HFF-Myc (cell line): ENCODE results near the gene GAR1.

Experiments
- DNase-seq: peaks from one replicate; pipeline ENCODE4 v3.0.0-alpha.2; 2011; ENCODE audit warnings: low read depth; ENCODE audit errors: extremely low read depth
- H3K4me3 ChIP-seq: replicated peaks from 2 replicates; pipeline ENCODE4 v1.5.1; 2011; ENCODE audit warnings: low read depth, mild to moderate bottlenecking, control low read depth, low read length
- TF ChIP-seq, protein P1 (sequence below): IDR thresholded peaks from 2 replicates; pipeline ENCODE4 v1.5.1; 2012; ENCODE audit warnings: mild to moderate bottlenecking, low read depth, low read length, control low read depth; ENCODE audit errors: missing control alignments

Gene GAR1

DNA sequence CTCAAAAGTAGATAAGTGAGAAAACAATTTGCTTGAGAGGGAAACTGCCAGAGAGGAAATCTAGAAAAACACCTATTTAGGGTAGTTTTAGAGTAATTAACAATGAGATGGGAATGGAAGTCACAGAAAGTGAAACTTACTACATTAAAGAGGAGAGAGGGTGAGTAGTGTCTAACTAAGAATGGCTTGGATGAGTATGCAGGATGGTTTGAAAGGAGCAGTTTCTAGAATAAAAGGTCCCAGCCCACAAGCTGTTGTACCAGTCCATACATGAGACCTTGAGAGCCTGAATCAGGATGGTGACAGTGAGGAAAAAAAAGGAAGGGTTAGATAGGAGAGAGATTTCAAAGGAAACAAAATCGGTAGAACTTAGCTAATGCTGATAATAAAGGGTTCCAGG is 1.3 kb downstream of the GAR1 start:
- H3K4me3 ChIP-seq, result peak overlapping the region; percentile 85
- TF ChIP-seq, protein P1, sequence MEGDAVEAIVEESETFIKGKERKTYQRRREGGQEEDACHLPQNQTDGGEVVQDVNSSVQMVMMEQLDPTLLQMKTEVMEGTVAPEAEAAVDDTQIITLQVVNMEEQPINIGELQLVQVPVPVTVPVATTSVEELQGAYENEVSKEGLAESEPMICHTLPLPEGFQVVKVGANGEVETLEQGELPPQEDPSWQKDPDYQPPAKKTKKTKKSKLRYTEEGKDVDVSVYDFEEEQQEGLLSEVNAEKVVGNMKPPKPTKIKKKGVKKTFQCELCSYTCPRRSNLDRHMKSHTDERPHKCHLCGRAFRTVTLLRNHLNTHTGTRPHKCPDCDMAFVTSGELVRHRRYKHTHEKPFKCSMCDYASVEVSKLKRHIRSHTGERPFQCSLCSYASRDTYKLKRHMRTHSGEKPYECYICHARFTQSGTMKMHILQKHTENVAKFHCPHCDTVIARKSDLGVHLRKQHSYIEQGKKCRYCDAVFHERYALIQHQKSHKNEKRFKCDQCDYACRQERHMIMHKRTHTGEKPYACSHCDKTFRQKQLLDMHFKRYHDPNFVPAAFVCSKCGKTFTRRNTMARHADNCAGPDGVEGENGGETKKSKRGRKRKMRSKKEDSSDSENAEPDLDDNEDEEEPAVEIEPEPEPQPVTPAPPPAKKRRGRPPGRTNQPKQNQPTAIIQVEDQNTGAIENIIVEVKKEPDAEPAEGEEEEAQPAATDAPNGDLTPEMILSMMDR, result no peak
- no peak for DNase-seq

DNA sequence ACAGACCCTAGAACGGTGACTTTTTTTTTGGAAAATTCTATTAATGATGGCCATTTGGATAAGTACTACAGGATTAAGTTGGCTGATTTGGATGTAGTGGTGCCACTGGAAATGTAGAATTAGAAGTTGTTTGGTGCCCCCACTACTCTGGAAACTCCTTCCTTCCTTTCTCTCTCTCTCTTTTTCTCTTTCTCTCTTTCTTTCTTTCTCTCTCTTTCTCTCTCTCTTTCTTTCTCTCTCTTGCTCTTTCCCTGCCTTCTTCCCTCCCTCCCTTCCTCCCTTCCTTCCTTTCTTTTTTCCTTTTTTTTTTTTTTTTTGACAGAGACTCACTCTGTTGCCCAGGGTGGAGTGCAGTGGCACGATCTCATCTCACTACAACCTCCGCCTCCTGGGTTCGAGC is 2.7 kb downstream of the GAR1 start:
- DNase-seq, result no peak
- TF ChIP-seq, protein P1, result no peak
- H3K4me3 ChIP-seq, result no peak overlapping the region

DNA sequence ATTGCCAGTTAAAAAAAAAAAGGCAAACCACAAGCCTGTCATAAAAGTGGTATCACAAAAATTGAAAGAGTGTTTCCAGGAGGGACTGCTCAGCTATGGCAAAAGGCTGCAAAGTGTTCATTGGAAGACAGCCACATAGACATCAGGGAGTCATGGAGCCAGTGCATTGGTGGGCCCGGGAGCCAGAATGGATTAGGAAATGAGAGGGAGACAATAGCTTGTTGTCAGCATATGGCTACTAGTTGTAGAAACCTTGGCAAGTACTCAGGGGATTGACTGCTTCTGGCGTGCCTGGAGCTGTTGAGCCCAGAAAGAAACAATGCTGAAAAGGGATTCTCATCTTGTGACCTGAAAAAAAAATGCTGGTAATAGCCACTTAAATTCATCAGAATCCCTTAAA is 5.0 kb downstream of the GAR1 start:
- TF ChIP-seq, protein P1, result no peak
- no peak overlapping the region for H3K4me3 ChIP-seq
- no peak for DNase-seq

DNA sequence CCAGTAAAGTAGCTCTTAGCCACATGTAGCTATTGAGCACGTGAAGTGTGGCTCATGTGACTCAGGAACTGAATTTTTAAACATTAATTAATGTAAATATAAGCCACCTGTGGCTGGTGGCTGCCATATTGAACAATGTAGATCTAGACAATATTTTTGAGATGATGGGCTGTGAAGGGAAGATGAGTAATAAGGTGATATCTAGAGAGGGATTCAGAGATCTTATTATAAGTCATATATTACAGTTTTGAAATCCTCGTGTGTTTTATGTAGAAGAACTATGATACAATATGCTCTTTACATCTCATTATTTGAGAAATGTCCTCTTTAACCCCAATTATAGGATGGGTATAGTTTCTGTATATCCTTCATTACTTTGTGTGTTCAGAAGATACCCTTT is 5.6 kb downstream of the GAR1 start:
- DNase-seq, result no peak
- H3K4me3 ChIP-seq, result no peak overlapping the region
- TF ChIP-seq, protein P1, result no peak

DNA sequence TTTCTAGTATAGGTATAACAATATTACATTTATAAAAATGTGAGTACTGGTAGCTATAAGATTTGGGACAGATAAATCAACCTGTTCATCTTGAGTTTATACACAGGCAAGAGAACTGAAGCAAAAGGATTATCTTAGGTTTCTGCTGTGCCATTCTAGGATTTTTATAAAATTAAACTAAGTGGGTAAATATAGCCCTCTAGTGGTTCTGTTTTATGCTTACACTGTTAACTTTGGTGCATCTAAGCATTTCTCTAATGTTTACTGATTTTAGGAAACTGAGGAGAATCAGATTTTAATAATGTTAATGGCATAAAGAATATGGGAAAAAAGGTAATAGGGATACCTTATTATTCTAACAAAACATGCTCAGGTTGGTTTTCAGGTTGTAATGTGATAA is 11.2 kb downstream of the GAR1 start:
- H3K4me3 ChIP-seq, result no peak overlapping the region
- DNase-seq, result no peak

DNA sequence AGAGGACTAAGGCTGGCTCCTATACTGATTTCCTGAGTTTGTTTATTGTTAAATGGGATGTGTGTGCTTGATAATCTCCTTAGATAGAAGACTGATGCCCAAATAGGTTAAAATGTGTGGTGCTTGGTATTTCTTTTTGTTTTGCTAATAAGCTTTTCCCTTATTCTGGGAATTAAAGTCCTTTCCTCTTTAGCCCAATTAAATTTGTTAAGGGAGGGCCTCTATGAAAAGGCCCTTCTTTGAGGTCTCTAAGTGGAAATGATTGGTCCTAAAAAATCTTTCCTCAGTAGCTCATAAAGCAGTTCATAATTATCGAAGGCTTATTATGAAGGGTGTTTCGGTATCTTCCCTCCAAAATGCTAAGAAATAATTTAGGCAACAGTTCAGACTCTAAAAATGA is 12.1 kb downstream of the GAR1 start, which contains the start of gene RRH:
TSS of gene RRH (plus strand) at position 301 of the 400 bp plus-strand sequence. CDS start at position 357, 56 bp downstream.
- TF ChIP-seq, protein P1, result no peak
- no peak within 1 kb of the TSS for H3K4me3 ChIP-seq
- no peak for DNase-seq

More for the DNA sequence above, 11.2 kb downstream of the GAR1 start:
- TF ChIP-seq, protein P1, result peak; percentile 26

DNA sequence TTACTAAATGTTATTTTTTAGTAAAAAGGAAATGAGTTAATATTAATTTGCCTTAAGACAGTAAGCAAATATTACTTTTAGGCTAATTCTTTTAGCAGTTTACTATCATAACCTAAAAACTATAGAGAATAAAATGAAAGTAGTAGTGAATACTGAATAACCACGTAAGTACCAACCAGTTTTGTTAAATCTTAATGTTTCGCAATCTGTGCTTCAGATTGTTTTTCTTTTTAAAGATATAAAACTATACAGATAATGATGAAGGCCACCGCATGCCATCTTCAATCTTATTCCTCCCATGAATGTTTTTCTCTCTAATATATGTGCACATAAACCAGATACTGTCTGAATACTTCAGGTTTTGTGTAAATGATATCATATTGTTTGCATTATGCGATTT is 18.2 kb downstream of the GAR1 start:
- DNase-seq, result no peak
- H3K4me3 ChIP-seq, result no peak overlapping the region
- TF ChIP-seq, protein P1, result no peak
